ENCODE data around the gene AKT1. TPM values are rescaled to one million over a fixed set of nuclear protein-coding genes. Genes with fewer than 3 reads are reported as not detected.

The AKT1 gene
- total RNA-seq, 4 donors from 2014 or later, result 66.6 to 93.7 (median 71.3) TPM

- no peaks in the 10 kb centered on the region for H3K27me3 ChIP-seq
- TF ChIP-seq POLR2A (IDR thresholded peaks at IDR 0.05) (no peak), CTCF (IDR thresholded peaks at IDR 0.05) (no peak)
- WGBS, 2 donors, result 84 to 100% methylated on average over 2 to 10 of the region's 17 CpGs
- no peak overlapping the region for H3K27ac ChIP-seq
- no peaks in the 10 kb centered on the region for H3K9me3 ChIP-seq
- intact Hi-C loops (cut with DNase I), result no loop called here
- peaks cover 35 to 50% (median 35%) of the 10 kb centered on the region in 3 donors for H3K4me1 ChIP-seq
- DNase-seq, result no peak
- H3K4me3 ChIP-seq, result no peak overlapping the region
- no peaks in the 10 kb centered on the region for H3K36me3 ChIP-seq
Observed at GRCh38 chr14:104728631-104729030, 66.9 kb downstream of the AKT1 start.

GRCh38 chr14:104726600-104727451 is 68.7 kb downstream of the AKT1 start:
- intact Hi-C loops (cut with DNase I), result no loop called here
- peaks cover 30 to 50% (median 35%) of the 10 kb centered on the region in 3 donors for H3K4me1 ChIP-seq
- no peaks in the 10 kb centered on the region for H3K9me3 ChIP-seq
- no peak overlapping the region for H3K27ac ChIP-seq
- no peak overlapping the region for H3K4me3 ChIP-seq
- DNase-seq, result no peak
- TF ChIP-seq CTCF (IDR thresholded peaks at IDR 0.05) (no peak), POLR2A (IDR thresholded peaks at IDR 0.05) (no peak)
- WGBS, 2 donors, result 68 to 79% methylated on average over 5 to 12 of the region's 21 CpGs
- H3K36me3 ChIP-seq, result no peaks in the 10 kb centered on the region
- H3K27me3 ChIP-seq, result no peaks in the 10 kb centered on the region

- intact Hi-C loops (cut with DNase I), result no loop called here
- no peaks in the 10 kb centered on the region for H3K9me3 ChIP-seq
- WGBS, 2 donors, result 55 to 80% methylated on average over 2 to 5 of the region's 25 CpGs
- peaks cover 30 to 46% (median 34%) of the 10 kb centered on the region in 3 donors for H3K4me1 ChIP-seq
- no peaks in the 10 kb centered on the region for H3K36me3 ChIP-seq
- no peak for TF ChIP-seq POLR2A (IDR thresholded peaks at IDR 0.05)
- TF ChIP-seq CTCF (IDR thresholded peaks at IDR 0.05), result no peak
- peak overlapping the region in 1 of 4 donors; percentile 95 for H3K4me3 ChIP-seq
- no peak overlapping the region for H3K27ac ChIP-seq
- H3K27me3 ChIP-seq, result no peaks in the 10 kb centered on the region
- no peak for DNase-seq
Observed at GRCh38 chr14:104725772-104726548, 69.6 kb downstream of the AKT1 start.

GRCh38 chr14:104724981-104725771 is 70.4 kb downstream of the AKT1 start:
- WGBS, 2 donors, result 20 to 55% methylated on average over 1 to 10 of the region's 24 CpGs
- Histone ChIP-seq H3K4me3 (peak overlapping the region; percentile 63 to 95 (median 68)), H3K36me3 (no peaks in the 10 kb centered on the region), H3K4me1 (peaks cover 30 to 46% (median 34%) of the 10 kb centered on the region in 3 donors), H3K27ac (peak overlapping the region; percentile 76 to 85 (median 80)), H3K9me3 (no peaks in the 10 kb centered on the region), H3K27me3 (no peaks in the 10 kb centered on the region)
- DNase-seq, result no peak
- intact Hi-C loops (cut with DNase I), result no loop called here
- TF ChIP-seq POLR2A (IDR thresholded peaks at IDR 0.05) (no peak), CTCF (IDR thresholded peaks at IDR 0.05) (peak in 1 of 6 experiments; percentile 8)
